Effector memory CD4-positive, alpha-beta T cell (primary cell): ENCODE data around the gene PPP1CA.

Experiments
- DNase-seq, 3 donors: peaks; one replicate each; pipeline ENCODE4 v3.0.0-alpha.2; 2020
- H3K27ac ChIP-seq: 2 replicates; pipeline ENCODE4 v1.7.0; 2013; ENCODE audit warnings: mild to moderate bottlenecking, low read length, moderate library complexity; ENCODE audit not compliant: insufficient read depth, poor library complexity, severe bottlenecking
- H3K27me3 ChIP-seq: replicated peaks from 2 replicates; pipeline ENCODE4 v1.7.0; 2013; ENCODE audit warnings: mild to moderate bottlenecking, low read length; ENCODE audit not compliant: insufficient read depth, control insufficient read depth, poor library complexity, severe bottlenecking
- H3K36me3 ChIP-seq: 2 replicates; pipeline ENCODE4 v1.7.0; 2013; ENCODE audit warnings: mild to moderate bottlenecking, low read length, moderate library complexity; ENCODE audit not compliant: control insufficient read depth, insufficient read depth
- H3K4me1 ChIP-seq: 2 replicates; pipeline ENCODE4 v1.7.0; 2013; ENCODE audit warnings: low read length, mild to moderate bottlenecking; ENCODE audit not compliant: control insufficient read depth, insufficient read depth, poor library complexity, severe bottlenecking
- H3K4me3 ChIP-seq: 2 replicates; pipeline ENCODE4 v1.7.0; 2013; ENCODE audit warnings: low read length, low read depth, mild to moderate bottlenecking; ENCODE audit not compliant: insufficient read depth, poor library complexity, severe bottlenecking
- H3K9me3 ChIP-seq: 2 replicates; pipeline ENCODE4 v1.7.0; 2013; ENCODE audit warnings: mild to moderate bottlenecking, low read length, moderate library complexity; ENCODE audit not compliant: control insufficient read depth

The PPP1CA gene

GRCh38 chr11:67374571-67375281, 26.9 kb downstream of the PPP1CA start:
- DNase-seq: no peak
- Histone ChIP-seq H3K27me3 (no peaks in the 10 kb centered on the region), H3K27ac (no peak overlapping the region), H3K4me3 (peak overlapping the region; percentile 76), H3K4me1 (peaks cover 42% of the 10 kb centered on the region), H3K9me3 (no peaks in the 10 kb centered on the region), H3K36me3 (no peaks in the 10 kb centered on the region)

GRCh38 chr11:67373648-67374570, 27.7 kb downstream of the PPP1CA start:
- Histone ChIP-seq H3K9me3 (no peaks in the 10 kb centered on the region), H3K4me3 (peak overlapping the region; percentile 76), H3K36me3 (no peaks in the 10 kb centered on the region), H3K4me1 (peaks cover 50% of the 10 kb centered on the region), H3K27ac (peak overlapping the region; percentile 82), H3K27me3 (no peaks in the 10 kb centered on the region)
- peak; percentile 81 to 85 (median 84) for DNase-seq

- no peaks in the 10 kb centered on the region for H3K27me3 ChIP-seq
These were observed 28.5 kb downstream of the PPP1CA start, which contains the start of gene CLCF1 for GRCh38 chr11:67372993-67373647. Gene CLCF1, minus strand, starts transcription at chr11:67373598. Its CDS starts 59 bp downstream, at chr11:67373539.

GRCh38 chr11:67372321-67372992, 29.2 kb downstream of the PPP1CA start:
- Histone ChIP-seq H3K36me3 (no peaks in the 10 kb centered on the region), H3K27me3 (no peaks in the 10 kb centered on the region), H3K4me1 (peaks cover 58% of the 10 kb centered on the region), H3K9me3 (no peaks in the 10 kb centered on the region), H3K27ac (peak overlapping the region; percentile 82), H3K4me3 (peak overlapping the region; percentile 76)
- no peak for DNase-seq

More at GRCh38 chr11:67372993-67373647, 28.5 kb downstream of the PPP1CA start, which contains the start of gene CLCF1:
- DNase-seq: no peak
- no peaks in the 10 kb centered on the region for H3K36me3 ChIP-seq
- H3K27ac ChIP-seq: peak within 1 kb of the TSS; percentile 82
- peaks cover 58% of the 10 kb centered on the region for H3K4me1 ChIP-seq
- peak within 1 kb of the TSS; percentile 76 for H3K4me3 ChIP-seq
- no peaks in the 10 kb centered on the region for H3K9me3 ChIP-seq

GRCh38 chr11:67371911-67372320, 29.7 kb downstream of the PPP1CA start:
- H3K4me3 ChIP-seq: peak overlapping the region; percentile 34
- no peaks in the 10 kb centered on the region for H3K9me3 ChIP-seq
- H3K36me3 ChIP-seq: no peaks in the 10 kb centered on the region
- H3K27ac ChIP-seq: peak overlapping the region; percentile 82
- H3K4me1 ChIP-seq: peaks cover 58% of the 10 kb centered on the region
- no peaks in the 10 kb centered on the region for H3K27me3 ChIP-seq
- DNase-seq: no peak

GRCh38 chr11:67371189-67371910, 30.3 kb downstream of the PPP1CA start:
- Histone ChIP-seq H3K36me3 (no peaks in the 10 kb centered on the region), H3K4me1 (peaks cover 58% of the 10 kb centered on the region), H3K27me3 (no peaks in the 10 kb centered on the region), H3K4me3 (peak overlapping the region; percentile 34), H3K27ac (peak overlapping the region; percentile 82), H3K9me3 (no peaks in the 10 kb centered on the region)
- no peak for DNase-seq

- DNase-seq: no peak
- no peaks in the 10 kb centered on the region for H3K36me3 ChIP-seq
- no peak overlapping the region for H3K4me3 ChIP-seq
- H3K27ac ChIP-seq: no peak overlapping the region
- H3K4me1 ChIP-seq: peaks cover 61% of the 10 kb centered on the region
- no peaks in the 10 kb centered on the region for H3K9me3 ChIP-seq
- no peaks in the 10 kb centered on the region for H3K27me3 ChIP-seq
These were observed 31.1 kb downstream of the PPP1CA start for GRCh38 chr11:67370351-67371076.

GRCh38 chr11:67369801-67370284, 31.8 kb downstream of the PPP1CA start:
- Histone ChIP-seq H3K27me3 (no peaks in the 10 kb centered on the region), H3K9me3 (no peaks in the 10 kb centered on the region), H3K4me3 (no peak overlapping the region), H3K27ac (no peak overlapping the region), H3K36me3 (no peaks in the 10 kb centered on the region), H3K4me1 (peaks cover 64% of the 10 kb centered on the region)
- no peak for DNase-seq
